GM23338 (cell line): ENCODE measurements around the gene DIAPH3. TPM values are rescaled to one million over a fixed set of nuclear protein-coding genes. Genes with fewer than 3 reads are reported as not detected.

Experiments used
- ATAC-seq: fragments of 200-7000 bp; cut with Tn5 transposase; 3 replicates; pipeline ENCODE4 v1.9.1; 2020
- DNase-seq: peaks from one replicate; pipeline ENCODE4 v3.0.0-alpha.2; 2015; ENCODE audit warnings: low spot score
- H2AFZ ChIP-seq: fragments of 200-600 bp; sonication (generic); 2 replicates; pipeline ENCODE4 v1.8.0; 2016; ENCODE audit warnings: antibody characterized with exemption, mild to moderate bottlenecking, moderate library complexity
- H3F3A ChIP-seq: fragments of 200-600 bp; sonication (generic); replicated peaks from 2 replicates; pipeline ENCODE4 v1.8.0; 2017; ENCODE audit warnings: antibody characterized with exemption, mixed run types, low read depth
- H3K27ac ChIP-seq: fragments of 200-600 bp; sonication (generic); 2 replicates; pipeline ENCODE4 v1.6.1; 2016; ENCODE audit warnings: low read depth
- H3K27me3 ChIP-seq: fragments of 200-600 bp; sonication (generic); 2 replicates; pipeline ENCODE4 v1.8.0; 2016; ENCODE audit warnings: mild to moderate bottlenecking, mixed run types, moderate library complexity; ENCODE audit not compliant: insufficient read depth
- H3K36me3 ChIP-seq: fragments of 200-600 bp; sonication (generic); 2 replicates; pipeline ENCODE4 v1.8.0; 2016; ENCODE audit warnings: mild to moderate bottlenecking; ENCODE audit not compliant: insufficient read depth
- H3K4me1 ChIP-seq: fragments of 200-600 bp; sonication (generic); 2 replicates; pipeline ENCODE4 v1.8.0; 2016; ENCODE audit warnings: mild to moderate bottlenecking, moderate library complexity; ENCODE audit not compliant: insufficient read depth
- H3K4me2 ChIP-seq: fragments of 200-600 bp; sonication (generic); 2 replicates; pipeline ENCODE4 v1.7.1; 2017; ENCODE audit warnings: mixed run types
- H3K4me3 ChIP-seq: fragments of 200-600 bp; sonication (generic); 2 replicates; pipeline ENCODE4 v1.6.1; 2016; ENCODE audit warnings: mixed run types
- H3K79me2 ChIP-seq: fragments of 200-600 bp; sonication (generic); replicated peaks from 2 replicates; pipeline ENCODE4 v1.8.0; 2017; ENCODE audit warnings: mild to moderate bottlenecking; ENCODE audit not compliant: insufficient read depth
- H3K9me2 ChIP-seq: fragments of 200-600 bp; sonication (generic); 2 replicates; pipeline ENCODE4 v1.8.0; 2017; ENCODE audit not compliant: insufficient read depth
- H4K20me1 ChIP-seq: fragments of 200-600 bp; sonication (generic); replicated peaks from 2 replicates; pipeline ENCODE4 v1.8.0; 2017; ENCODE audit warnings: mild to moderate bottlenecking; ENCODE audit not compliant: insufficient read depth
- H3K27ac Mint-ChIP-seq: 2 replicates; pipeline ENCODE4 v1.8.0; 2020; ENCODE audit warnings: inconsistent platforms, mild to moderate bottlenecking, moderate library complexity, mixed read lengths
- H3K27me3 Mint-ChIP-seq: 3 replicates; pipeline ENCODE4 v1.8.0; 2022; ENCODE audit warnings: low read depth, mild to moderate bottlenecking, moderate library complexity, mixed read lengths, inconsistent platforms; ENCODE audit not compliant: insufficient read depth, poor library complexity
- H3K36me3 Mint-ChIP-seq: 3 replicates; pipeline ENCODE4 v1.8.0; 2021; ENCODE audit warnings: low read depth, mild to moderate bottlenecking, inconsistent platforms, moderate library complexity, mixed read lengths
- H3K4me1 Mint-ChIP-seq: 3 replicates; pipeline ENCODE4 v1.8.0; 2020; ENCODE audit warnings: mild to moderate bottlenecking, inconsistent platforms, mixed read lengths
- H3K4me3 Mint-ChIP-seq: 3 replicates; pipeline ENCODE4 v1.8.0; 2021; ENCODE audit warnings: moderate library complexity, mild to moderate bottlenecking, inconsistent platforms, mixed read lengths
- H3K9me3 Mint-ChIP-seq: 3 replicates; pipeline ENCODE4 v1.8.0; 2020; ENCODE audit warnings: moderate library complexity, mild to moderate bottlenecking, inconsistent platforms, mixed read lengths
- CREB1 ChIP-seq: fragments of 250-450 bp; sonication (Bioruptor Pico); IDR thresholded peaks from 2 replicates; pipeline ENCODE4 v1.5.0; 2020; ENCODE audit warnings: low read depth, mild to moderate bottlenecking, moderate library complexity
- EZH2 ChIP-seq: fragments of 200-600 bp; sonication (generic); IDR thresholded peaks from one replicate; pipeline ENCODE4 v1.8.0; 2017; ENCODE audit warnings: antibody characterized with exemption, mild to moderate bottlenecking, low read depth; ENCODE audit not compliant: unreplicated experiment
- EZH2phosphoT487 ChIP-seq: fragments of 200-600 bp; sonication (generic); IDR thresholded peaks from one replicate; pipeline ENCODE4 v1.8.1; 2018; ENCODE audit warnings: antibody characterized with exemption; ENCODE audit not compliant: unreplicated experiment
- JUNB ChIP-seq: IDR thresholded peaks from one replicate; pipeline ENCODE4 v1.6.1; 2016; ENCODE audit warnings: antibody characterized with exemption; ENCODE audit not compliant: unreplicated experiment
- NANOG ChIP-seq: IDR thresholded peaks from 2 replicates; pipeline ENCODE4 v1.6.1; 2016; ENCODE audit warnings: antibody characterized with exemption, borderline replicate concordance
- POLR2AphosphoS5 ChIP-seq: IDR thresholded peaks from 2 replicates; pipeline ENCODE4 v1.6.1; 2016; ENCODE audit warnings: antibody characterized with exemption, low read depth
- STAT1 ChIP-seq: IDR thresholded peaks from one replicate; pipeline ENCODE4 v1.6.1; 2016; ENCODE audit warnings: antibody characterized with exemption; ENCODE audit not compliant: unreplicated experiment
- ZNF114 ChIP-seq: fragments of 250-450 bp; sonication (Bioruptor Pico); IDR thresholded peaks from 2 replicates; pipeline ENCODE4 v1.5.0; 2020; ENCODE audit warnings: mild to moderate bottlenecking, moderate library complexity
- ZNF331 ChIP-seq: fragments of 250-450 bp; sonication (Bioruptor Pico); IDR thresholded peaks from 2 replicates; pipeline ENCODE4 v1.5.0; 2020; ENCODE audit warnings: low read depth, mild to moderate bottlenecking, moderate library complexity
- polyA plus RNA-seq: library from polyadenylated mRNA; unstranded; fragments of >200 nt; fragmentation: Nextera tagmentation; extraction: Ambion mirVana; gene quantifications from 2 replicates; pipeline ENCODE4 v1.2.1, GENCODE V29; 2016
- total RNA-seq: library from RNA; depleted of rRNA; stranded (reverse); fragments of >200 nt; shearing (Covaris generic); gene quantifications from 2 replicates; pipeline ENCODE4 v1.2.3, GENCODE V29; 2014
- TF ChIP-seq, protein P1 (sequence below): IDR thresholded peaks from one replicate; pipeline ENCODE4 v1.6.1; 2018; ENCODE audit warnings: antibody characterized with exemption; ENCODE audit not compliant: unreplicated experiment
- TF ChIP-seq, protein P2 (sequence below): fragments of 250-450 bp; sonication (Bioruptor Pico); IDR thresholded peaks from 2 replicates; pipeline ENCODE4 v1.5.0; 2020; ENCODE audit warnings: mild to moderate bottlenecking, moderate library complexity
- TF ChIP-seq, protein P3 (sequence below), 2 experiments: fragments of 200-600 bp in 1 of 2; sonication (generic) in 1 of 2; conservative IDR thresholded peaks; 2 replicates each; pipeline versions ENCODE4 v1.5.1 to v1.6.1; 2016 to 2017; ENCODE audit warnings: antibody characterized with exemption in 2 of 2, low read depth in 2 of 2, mild to moderate bottlenecking in 2 of 2, moderate library complexity in 1 of 2
- TF ChIP-seq, protein P4 (sequence below): IDR thresholded peaks from 2 replicates; pipeline ENCODE4 v1.6.1; 2016; ENCODE audit warnings: antibody characterized with exemption

Gene DIAPH3
- total and polyA plus RNA-seq, 2 experiments from 2014 or later, result 23.4 to 30.2 TPM

DNA sequence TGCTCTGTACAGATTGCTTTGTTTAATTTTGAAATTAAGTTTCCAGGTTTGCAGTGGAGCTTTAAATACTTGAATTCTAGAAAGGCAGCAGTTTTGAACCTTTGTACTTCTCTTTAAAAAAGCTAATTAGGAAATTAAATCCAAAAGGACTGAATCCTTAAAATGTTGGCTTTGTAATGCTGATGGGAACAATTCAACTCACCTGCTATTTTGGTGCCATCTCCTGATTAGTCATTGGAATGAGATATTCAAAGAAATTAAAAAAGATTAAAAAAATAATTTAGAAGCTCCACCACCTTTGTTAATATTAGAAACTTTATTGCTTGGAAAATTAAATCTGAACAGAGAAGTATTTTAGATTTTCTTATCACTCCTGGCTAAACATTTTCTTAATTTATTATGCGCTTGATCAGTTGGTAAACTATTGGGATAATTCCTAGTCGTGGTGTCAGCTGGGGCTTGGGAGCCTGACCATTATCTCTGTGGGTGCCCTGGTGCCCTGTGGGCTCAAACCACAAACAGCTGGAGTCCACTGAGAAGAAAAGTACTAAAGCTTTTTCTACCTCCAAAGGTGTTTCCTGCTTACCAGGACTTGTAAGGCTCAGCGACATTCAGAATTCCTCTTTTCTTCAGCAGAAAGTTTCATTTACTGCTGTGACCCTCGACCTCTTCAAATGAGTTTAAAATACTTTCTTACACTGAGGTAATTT is 540.4 kb downstream of the DIAPH3 start:
- no peaks in the 10 kb centered on the region for H3K79me2 ChIP-seq
- H2AFZ ChIP-seq, result no peak overlapping the region
- peak overlapping the region; percentile 94 for H3K27ac Mint-ChIP-seq
- peaks cover 19% of the 10 kb centered on the region for H3K4me1 ChIP-seq
- no peak for TF ChIP-seq EZH2phosphoT487
- no peak for TF ChIP-seq EZH2
- no peak for TF ChIP-seq ZNF114
- TF ChIP-seq NANOG, result peak; percentile 72; the same call in 1 of the 2 replicates
- no peak for TF ChIP-seq STAT1
- TF ChIP-seq CREB1 (CRISPR knock-in tag), result no peak
- TF ChIP-seq, protein P1, sequence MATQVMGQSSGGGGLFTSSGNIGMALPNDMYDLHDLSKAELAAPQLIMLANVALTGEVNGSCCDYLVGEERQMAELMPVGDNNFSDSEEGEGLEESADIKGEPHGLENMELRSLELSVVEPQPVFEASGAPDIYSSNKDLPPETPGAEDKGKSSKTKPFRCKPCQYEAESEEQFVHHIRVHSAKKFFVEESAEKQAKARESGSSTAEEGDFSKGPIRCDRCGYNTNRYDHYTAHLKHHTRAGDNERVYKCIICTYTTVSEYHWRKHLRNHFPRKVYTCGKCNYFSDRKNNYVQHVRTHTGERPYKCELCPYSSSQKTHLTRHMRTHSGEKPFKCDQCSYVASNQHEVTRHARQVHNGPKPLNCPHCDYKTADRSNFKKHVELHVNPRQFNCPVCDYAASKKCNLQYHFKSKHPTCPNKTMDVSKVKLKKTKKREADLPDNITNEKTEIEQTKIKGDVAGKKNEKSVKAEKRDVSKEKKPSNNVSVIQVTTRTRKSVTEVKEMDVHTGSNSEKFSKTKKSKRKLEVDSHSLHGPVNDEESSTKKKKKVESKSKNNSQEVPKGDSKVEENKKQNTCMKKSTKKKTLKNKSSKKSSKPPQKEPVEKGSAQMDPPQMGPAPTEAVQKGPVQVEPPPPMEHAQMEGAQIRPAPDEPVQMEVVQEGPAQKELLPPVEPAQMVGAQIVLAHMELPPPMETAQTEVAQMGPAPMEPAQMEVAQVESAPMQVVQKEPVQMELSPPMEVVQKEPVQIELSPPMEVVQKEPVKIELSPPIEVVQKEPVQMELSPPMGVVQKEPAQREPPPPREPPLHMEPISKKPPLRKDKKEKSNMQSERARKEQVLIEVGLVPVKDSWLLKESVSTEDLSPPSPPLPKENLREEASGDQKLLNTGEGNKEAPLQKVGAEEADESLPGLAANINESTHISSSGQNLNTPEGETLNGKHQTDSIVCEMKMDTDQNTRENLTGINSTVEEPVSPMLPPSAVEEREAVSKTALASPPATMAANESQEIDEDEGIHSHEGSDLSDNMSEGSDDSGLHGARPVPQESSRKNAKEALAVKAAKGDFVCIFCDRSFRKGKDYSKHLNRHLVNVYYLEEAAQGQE, result no peak
- TF ChIP-seq POLR2AphosphoS5, result no peak
- TF ChIP-seq, protein P2, sequence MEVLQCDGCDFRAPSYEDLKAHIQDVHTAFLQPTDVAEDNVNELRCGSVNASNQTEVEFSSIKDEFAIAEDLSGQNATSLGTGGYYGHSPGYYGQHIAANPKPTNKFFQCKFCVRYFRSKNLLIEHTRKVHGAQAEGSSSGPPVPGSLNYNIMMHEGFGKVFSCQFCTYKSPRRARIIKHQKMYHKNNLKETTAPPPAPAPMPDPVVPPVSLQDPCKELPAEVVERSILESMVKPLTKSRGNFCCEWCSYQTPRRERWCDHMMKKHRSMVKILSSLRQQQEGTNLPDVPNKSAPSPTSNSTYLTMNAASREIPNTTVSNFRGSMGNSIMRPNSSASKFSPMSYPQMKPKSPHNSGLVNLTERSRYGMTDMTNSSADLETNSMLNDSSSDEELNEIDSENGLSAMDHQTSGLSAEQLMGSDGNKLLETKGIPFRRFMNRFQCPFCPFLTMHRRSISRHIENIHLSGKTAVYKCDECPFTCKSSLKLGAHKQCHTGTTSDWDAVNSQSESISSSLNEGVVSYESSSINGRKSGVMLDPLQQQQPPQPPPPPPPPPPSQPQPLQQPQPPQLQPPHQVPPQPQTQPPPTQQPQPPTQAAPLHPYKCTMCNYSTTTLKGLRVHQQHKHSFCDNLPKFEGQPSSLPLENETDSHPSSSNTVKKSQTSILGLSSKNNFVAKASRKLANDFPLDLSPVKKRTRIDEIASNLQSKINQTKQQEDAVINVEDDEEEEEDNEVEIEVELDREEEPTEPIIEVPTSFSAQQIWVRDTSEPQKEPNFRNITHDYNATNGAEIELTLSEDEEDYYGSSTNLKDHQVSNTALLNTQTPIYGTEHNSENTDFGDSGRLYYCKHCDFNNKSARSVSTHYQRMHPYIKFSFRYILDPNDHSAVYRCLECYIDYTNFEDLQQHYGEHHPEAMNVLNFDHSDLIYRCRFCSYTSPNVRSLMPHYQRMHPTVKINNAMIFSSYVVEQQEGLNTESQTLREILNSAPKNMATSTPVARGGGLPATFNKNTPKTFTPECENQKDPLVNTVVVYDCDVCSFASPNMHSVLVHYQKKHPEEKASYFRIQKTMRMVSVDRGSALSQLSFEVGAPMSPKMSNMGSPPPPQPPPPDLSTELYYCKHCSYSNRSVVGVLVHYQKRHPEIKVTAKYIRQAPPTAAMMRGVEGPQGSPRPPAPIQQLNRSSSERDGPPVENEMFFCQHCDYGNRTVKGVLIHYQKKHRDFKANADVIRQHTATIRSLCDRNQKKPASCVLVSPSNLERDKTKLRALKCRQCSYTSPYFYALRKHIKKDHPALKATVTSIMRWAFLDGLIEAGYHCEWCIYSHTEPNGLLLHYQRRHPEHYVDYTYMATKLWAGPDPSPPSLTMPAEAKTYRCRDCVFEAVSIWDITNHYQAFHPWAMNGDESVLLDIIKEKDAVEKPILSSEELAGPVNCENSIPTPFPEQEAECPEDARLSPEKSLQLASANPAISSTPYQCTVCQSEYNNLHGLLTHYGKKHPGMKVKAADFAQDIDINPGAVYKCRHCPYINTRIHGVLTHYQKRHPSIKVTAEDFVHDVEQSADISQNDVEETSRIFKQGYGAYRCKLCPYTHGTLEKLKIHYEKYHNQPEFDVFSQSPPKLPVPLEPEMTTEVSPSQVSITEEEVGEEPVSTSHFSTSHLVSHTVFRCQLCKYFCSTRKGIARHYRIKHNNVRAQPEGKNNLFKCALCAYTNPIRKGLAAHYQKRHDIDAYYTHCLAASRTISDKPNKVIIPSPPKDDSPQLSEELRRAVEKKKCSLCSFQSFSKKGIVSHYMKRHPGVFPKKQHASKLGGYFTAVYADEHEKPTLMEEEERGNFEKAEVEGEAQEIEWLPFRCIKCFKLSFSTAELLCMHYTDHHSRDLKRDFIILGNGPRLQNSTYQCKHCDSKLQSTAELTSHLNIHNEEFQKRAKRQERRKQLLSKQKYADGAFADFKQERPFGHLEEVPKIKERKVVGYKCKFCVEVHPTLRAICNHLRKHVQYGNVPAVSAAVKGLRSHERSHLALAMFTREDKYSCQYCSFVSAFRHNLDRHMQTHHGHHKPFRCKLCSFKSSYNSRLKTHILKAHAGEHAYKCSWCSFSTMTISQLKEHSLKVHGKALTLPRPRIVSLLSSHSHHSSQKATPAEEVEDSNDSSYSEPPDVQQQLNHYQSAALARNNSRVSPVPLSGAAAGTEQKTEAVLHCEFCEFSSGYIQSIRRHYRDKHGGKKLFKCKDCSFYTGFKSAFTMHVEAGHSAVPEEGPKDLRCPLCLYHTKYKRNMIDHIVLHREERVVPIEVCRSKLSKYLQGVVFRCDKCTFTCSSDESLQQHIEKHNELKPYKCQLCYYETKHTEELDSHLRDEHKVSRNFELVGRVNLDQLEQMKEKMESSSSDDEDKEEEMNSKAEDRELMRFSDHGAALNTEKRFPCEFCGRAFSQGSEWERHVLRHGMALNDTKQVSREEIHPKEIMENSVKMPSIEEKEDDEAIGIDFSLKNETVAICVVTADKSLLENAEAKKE (CRISPR knock-in tag), result peak; percentile 60; the same call in 1 of the 2 replicates
- TF ChIP-seq JUNB, result no peak
- TF ChIP-seq, protein P3, sequence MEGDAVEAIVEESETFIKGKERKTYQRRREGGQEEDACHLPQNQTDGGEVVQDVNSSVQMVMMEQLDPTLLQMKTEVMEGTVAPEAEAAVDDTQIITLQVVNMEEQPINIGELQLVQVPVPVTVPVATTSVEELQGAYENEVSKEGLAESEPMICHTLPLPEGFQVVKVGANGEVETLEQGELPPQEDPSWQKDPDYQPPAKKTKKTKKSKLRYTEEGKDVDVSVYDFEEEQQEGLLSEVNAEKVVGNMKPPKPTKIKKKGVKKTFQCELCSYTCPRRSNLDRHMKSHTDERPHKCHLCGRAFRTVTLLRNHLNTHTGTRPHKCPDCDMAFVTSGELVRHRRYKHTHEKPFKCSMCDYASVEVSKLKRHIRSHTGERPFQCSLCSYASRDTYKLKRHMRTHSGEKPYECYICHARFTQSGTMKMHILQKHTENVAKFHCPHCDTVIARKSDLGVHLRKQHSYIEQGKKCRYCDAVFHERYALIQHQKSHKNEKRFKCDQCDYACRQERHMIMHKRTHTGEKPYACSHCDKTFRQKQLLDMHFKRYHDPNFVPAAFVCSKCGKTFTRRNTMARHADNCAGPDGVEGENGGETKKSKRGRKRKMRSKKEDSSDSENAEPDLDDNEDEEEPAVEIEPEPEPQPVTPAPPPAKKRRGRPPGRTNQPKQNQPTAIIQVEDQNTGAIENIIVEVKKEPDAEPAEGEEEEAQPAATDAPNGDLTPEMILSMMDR (conservative IDR thresholded peaks at IDR 0.05; ENCODE audit: low read depth in 2 of 2), result no peak
- TF ChIP-seq, protein P4, sequence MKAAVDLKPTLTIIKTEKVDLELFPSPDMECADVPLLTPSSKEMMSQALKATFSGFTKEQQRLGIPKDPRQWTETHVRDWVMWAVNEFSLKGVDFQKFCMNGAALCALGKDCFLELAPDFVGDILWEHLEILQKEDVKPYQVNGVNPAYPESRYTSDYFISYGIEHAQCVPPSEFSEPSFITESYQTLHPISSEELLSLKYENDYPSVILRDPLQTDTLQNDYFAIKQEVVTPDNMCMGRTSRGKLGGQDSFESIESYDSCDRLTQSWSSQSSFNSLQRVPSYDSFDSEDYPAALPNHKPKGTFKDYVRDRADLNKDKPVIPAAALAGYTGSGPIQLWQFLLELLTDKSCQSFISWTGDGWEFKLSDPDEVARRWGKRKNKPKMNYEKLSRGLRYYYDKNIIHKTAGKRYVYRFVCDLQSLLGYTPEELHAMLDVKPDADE, result no peak
- TF ChIP-seq ZNF331 (CRISPR knock-in tag), result no peak
- no peaks in the 10 kb centered on the region for H3K27me3 ChIP-seq
- peaks cover 26% of the 10 kb centered on the region; the same call in 2 of the 3 replicates for H3K36me3 Mint-ChIP-seq
- ATAC-seq (peak; percentile 84), DNase-seq (peak; percentile 38)
- peaks cover 23% of the 10 kb centered on the region for H3K9me3 Mint-ChIP-seq
- peaks cover 18% of the 10 kb centered on the region for H3K4me1 Mint-ChIP-seq
- no peaks in the 10 kb centered on the region for H4K20me1 ChIP-seq
- H3K4me2 ChIP-seq, result peak overlapping the region; percentile 39
- H3K27ac ChIP-seq, result peak overlapping the region; percentile 76
- H3K4me3 Mint-ChIP-seq, result peak overlapping the region; percentile 40; the same call in 2 of the 3 replicates
- 0 out of 2 replicates have a peak, but pooled peaks cover 5% of the 10 kb centered on the region for H3F3A ChIP-seq
- H3K36me3 ChIP-seq, result peaks cover 7% of the 10 kb centered on the region; the same call in 1 of the 2 replicates
- H3K9me2 ChIP-seq, result 0 out of 2 replicates have a peak, but pooled peaks cover 9% of the 10 kb centered on the region
- H3K4me3 ChIP-seq, result 0 out of 2 replicates have a peak overlapping the region, but pooled peaks have one; percentile 9
- no peaks in the 10 kb centered on the region for H3K27me3 Mint-ChIP-seq
